MM.1S (cell line): ENCODE data around the gene STX7.

Experiments
- DNase-seq: peaks from one replicate; pipeline ENCODE4 v3.0.0-alpha.2; 2015
- H2AFZ ChIP-seq: fragments of 300-600 bp; sonication (generic); 2 replicates; pipeline ENCODE4 v1.6.0; 2016; ENCODE audit warnings: antibody characterized with exemption, low read length
- H3F3A ChIP-seq: fragments of 300-600 bp; sonication (generic); 2 replicates; pipeline ENCODE4 v1.6.1; 2016; ENCODE audit warnings: mild to moderate bottlenecking, antibody characterized with exemption, low read length, moderate library complexity, mixed read lengths; ENCODE audit not compliant: insufficient read depth
- H3K27ac ChIP-seq: fragments of 300-600 bp; sonication (generic); 2 replicates; pipeline ENCODE4 v1.5.1; 2016; ENCODE audit warnings: mild to moderate bottlenecking, low read length
- H3K27me3 ChIP-seq: fragments of 300-600 bp; sonication (generic); replicated peaks from 2 replicates; pipeline ENCODE4 v1.6.0; 2016; ENCODE audit warnings: low read length; ENCODE audit not compliant: insufficient read depth
- H3K36me3 ChIP-seq: fragments of 300-600 bp; sonication (generic); replicated peaks from 2 replicates; pipeline ENCODE4 v1.6.1; 2016; ENCODE audit warnings: mild to moderate bottlenecking, low read length, mixed read lengths; ENCODE audit not compliant: insufficient read depth
- H3K4me1 ChIP-seq: fragments of 300-600 bp; sonication (generic); 2 replicates; pipeline ENCODE4 v1.6.1; 2016; ENCODE audit warnings: low read length, mixed read lengths
- H3K4me2 ChIP-seq: fragments of 300-600 bp; sonication (generic); 2 replicates; pipeline ENCODE4 v1.6.0; 2016; ENCODE audit warnings: low read depth, low read length
- H3K4me3 ChIP-seq: fragments of 300-600 bp; sonication (generic); 2 replicates; pipeline ENCODE4 v1.5.1; 2016; ENCODE audit warnings: low read length, mixed read lengths
- H3K79me2 ChIP-seq: fragments of 300-600 bp; sonication (generic); 2 replicates; pipeline ENCODE4 v1.6.1; 2016; ENCODE audit warnings: mixed run types, low read length, mixed read lengths
- H3K9ac ChIP-seq: fragments of 300-600 bp; sonication (generic); 2 replicates; pipeline ENCODE4 v1.6.1; 2016; ENCODE audit warnings: low read length, mixed read lengths
- H3K9me2 ChIP-seq: fragments of 300-600 bp; sonication (generic); replicated peaks from 2 replicates; pipeline ENCODE4 v1.6.1; 2016; ENCODE audit warnings: mild to moderate bottlenecking, low read length, mixed read lengths; ENCODE audit not compliant: insufficient read depth
- H3K9me3 ChIP-seq: fragments of 300-600 bp; sonication (generic); replicated peaks from 2 replicates; pipeline ENCODE4 v1.6.1; 2016; ENCODE audit warnings: mild to moderate bottlenecking, low read length, mixed read lengths; ENCODE audit not compliant: insufficient read depth
- H4K20me1 ChIP-seq: fragments of 300-600 bp; sonication (generic); 2 replicates; pipeline ENCODE4 v1.6.1; 2016; ENCODE audit warnings: mild to moderate bottlenecking, low read length, moderate library complexity, mixed read lengths; ENCODE audit not compliant: insufficient read depth
- CTCF ChIP-seq: fragments of 300-600 bp; sonication (generic); IDR thresholded peaks from 2 replicates; pipeline ENCODE4 v1.5.1; 2016; ENCODE audit warnings: antibody characterized with exemption, low read length, mixed read lengths
- EZH2 ChIP-seq: fragments of 300-600 bp; sonication (generic); optimal IDR thresholded peaks from 2 replicates; pipeline ENCODE3; 2017; ENCODE audit warnings: low read depth, mild to moderate bottlenecking, antibody characterized with exemption, low read length, mixed read lengths
- EZH2phosphoT487 ChIP-seq: fragments of 300-600 bp; sonication (generic); IDR thresholded peaks from 2 replicates; pipeline ENCODE4 v1.6.1; 2018; ENCODE audit warnings: antibody characterized with exemption, low read length

Gene STX7

GRCh38 chr6:132495604-132496079 lies 17.3 kb downstream of the STX7 start:
- H3F3A ChIP-seq, result 0 out of 2 replicates have a peak, but pooled peaks cover 4% of the 10 kb centered on the region
- H3K9me3 ChIP-seq, result no peaks in the 10 kb centered on the region
- peaks cover 96% of the 10 kb centered on the region for H3K79me2 ChIP-seq
- no peaks in the 10 kb centered on the region for H3K27me3 ChIP-seq
- H2AFZ ChIP-seq, result no peak overlapping the region
- no peaks in the 10 kb centered on the region for H3K9me2 ChIP-seq
- DNase-seq, result peak; percentile 41
- peak overlapping the region; percentile 58; the same call in 1 of the 2 replicates for H3K27ac ChIP-seq
- peak overlapping the region; percentile 8; the same call in 1 of the 2 replicates for H3K9ac ChIP-seq
- no peaks in the 10 kb centered on the region; the same call in 1 of the 2 replicates for H4K20me1 ChIP-seq
- H3K4me2 ChIP-seq, result peak overlapping the region; percentile 63
- peaks cover 48% of the 10 kb centered on the region for H3K4me1 ChIP-seq
- TF ChIP-seq CTCF (no peak), EZH2phosphoT487 (no peak), EZH2 (no peak)
- H3K36me3 ChIP-seq, result no peaks in the 10 kb centered on the region; the same call in 1 of the 2 replicates
- H3K4me3 ChIP-seq, result peak overlapping the region; percentile 21

GRCh38 chr6:132494954-132495353 lies 18.0 kb downstream of the STX7 start:
- Histone ChIP-seq H3K36me3 (peaks cover 3% of the 10 kb centered on the region; the same call in 1 of the 2 replicates), H3K9me3 (no peaks in the 10 kb centered on the region), H3K27ac (peak overlapping the region; percentile 58; the same call in 1 of the 2 replicates), H2AFZ (no peak overlapping the region), H3K9ac (no peak overlapping the region; the same call in 1 of the 2 replicates), H3K27me3 (no peaks in the 10 kb centered on the region), H3K4me3 (peak overlapping the region; percentile 21; the same call in 1 of the 2 replicates), H3K4me1 (peaks cover 45% of the 10 kb centered on the region), H4K20me1 (no peaks in the 10 kb centered on the region; the same call in 1 of the 2 replicates), H3K79me2 (peaks cover 96% of the 10 kb centered on the region), H3K4me2 (peak overlapping the region; percentile 63), H3F3A (0 out of 2 replicates have a peak, but pooled peaks cover 4% of the 10 kb centered on the region), H3K9me2 (no peaks in the 10 kb centered on the region)
- DNase-seq, result no peak
- no peak for TF ChIP-seq EZH2
- no peak for TF ChIP-seq CTCF
- no peak for TF ChIP-seq EZH2phosphoT487

GRCh38 chr6:132491881-132492280 lies 21.0 kb downstream of the STX7 start:
- no peak overlapping the region for H3K4me3 ChIP-seq
- H3K27me3 ChIP-seq, result no peaks in the 10 kb centered on the region
- no peaks in the 10 kb centered on the region; the same call in 1 of the 2 replicates for H4K20me1 ChIP-seq
- H3K4me2 ChIP-seq, result no peak overlapping the region
- no peak overlapping the region for H2AFZ ChIP-seq
- H3K79me2 ChIP-seq, result peaks cover 94% of the 10 kb centered on the region
- H3K36me3 ChIP-seq, result peaks cover 3% of the 10 kb centered on the region; the same call in 1 of the 2 replicates
- no peak overlapping the region for H3K9ac ChIP-seq
- peaks cover 26% of the 10 kb centered on the region for H3K4me1 ChIP-seq
- 0 out of 2 replicates have a peak, but pooled peaks cover 4% of the 10 kb centered on the region for H3F3A ChIP-seq
- DNase-seq, result no peak
- H3K27ac ChIP-seq, result no peak overlapping the region
- TF ChIP-seq EZH2 (no peak), EZH2phosphoT487 (no peak), CTCF (no peak)
- no peaks in the 10 kb centered on the region for H3K9me2 ChIP-seq
- H3K9me3 ChIP-seq, result no peaks in the 10 kb centered on the region
